Neural progenitor cell (in vitro differentiated cells): Measurements from ENCODE around the gene UNC13B. TPM values are rescaled to one million over a fixed set of nuclear protein-coding genes. Genes with fewer than 3 reads are reported as not detected.
A peak's percentile ranks its signal among the peaks of the same experiment; 100 is the strongest.

Experiments
- DNase-seq: peaks from one replicate; pipeline ENCODE4 v3.0.0-alpha.2; 2016; ENCODE audit warnings: low spot score
- H2AFZ ChIP-seq: fragments of 200-600 bp; sonication (generic); replicated peaks from 2 replicates; pipeline ENCODE4 v1.6.1; 2016; ENCODE audit warnings: antibody characterized with exemption
- H3F3A ChIP-seq: fragments of 200-600 bp; sonication (generic); 2 replicates; pipeline ENCODE4 v1.6.1; 2016; ENCODE audit warnings: antibody characterized with exemption, low read depth
- H3K27ac ChIP-seq: fragments of 200-600 bp; sonication (generic); 2 replicates; pipeline ENCODE4 v1.5.1; 2016; ENCODE audit warnings: mild to moderate bottlenecking
- H3K27me3 ChIP-seq: fragments of 200-600 bp; sonication (generic); 2 replicates; pipeline ENCODE4 v1.6.1; 2016; ENCODE audit warnings: mild to moderate bottlenecking, moderate library complexity
- H3K36me3 ChIP-seq: fragments of 200-600 bp; sonication (generic); 2 replicates; pipeline ENCODE4 v1.5.1; 2016
- H3K4me1 ChIP-seq: fragments of 200-600 bp; sonication (generic); 2 replicates; pipeline ENCODE4 v1.6.1; 2016; ENCODE audit warnings: mixed run types
- H3K4me2 ChIP-seq: fragments of 200-600 bp; sonication (generic); 2 replicates; pipeline ENCODE4 v1.6.1; 2016
- H3K4me3 ChIP-seq: fragments of 200-600 bp; sonication (generic); 2 replicates; pipeline ENCODE4 v1.5.1; 2016
- H3K79me2 ChIP-seq: fragments of 200-600 bp; sonication (generic); 2 replicates; pipeline ENCODE4 v1.6.1; 2016; ENCODE audit warnings: low read depth
- H3K9ac ChIP-seq: fragments of 200-600 bp; sonication (generic); 2 replicates; pipeline ENCODE4 v1.6.1; 2016
- H3K9me3 ChIP-seq: fragments of 200-600 bp; sonication (generic); 2 replicates; pipeline ENCODE4 v1.5.1; 2016; ENCODE audit warnings: low read depth
- H4K20me1 ChIP-seq: fragments of 200-600 bp; sonication (generic); 2 replicates; pipeline ENCODE4 v1.6.1; 2016; ENCODE audit warnings: low read depth
- H3K27ac Mint-ChIP-seq: 3 replicates; pipeline ENCODE4 v1.8.0; 2021; ENCODE audit warnings: mixed read lengths
- H3K27me3 Mint-ChIP-seq: 2 replicates; pipeline ENCODE4 v1.8.0; 2022; ENCODE audit warnings: low read depth, mild to moderate bottlenecking, inconsistent platforms, moderate library complexity, mixed read lengths; ENCODE audit not compliant: insufficient read depth
- H3K36me3 Mint-ChIP-seq: 3 replicates; pipeline ENCODE4 v1.8.0; 2021; ENCODE audit warnings: mixed read lengths
- H3K4me1 Mint-ChIP-seq: 3 replicates; pipeline ENCODE4 v1.8.0; 2021; ENCODE audit warnings: mixed read lengths
- H3K4me3 Mint-ChIP-seq: 3 replicates; pipeline ENCODE4 v1.8.0; 2021; ENCODE audit warnings: mild to moderate bottlenecking, moderate library complexity, mixed read lengths
- H3K9me3 Mint-ChIP-seq: 3 replicates; pipeline ENCODE4 v1.8.0; 2020; ENCODE audit warnings: mixed read lengths
- CTCF ChIP-seq: fragments of 200-600 bp; sonication (generic); IDR thresholded peaks from 2 replicates; pipeline ENCODE4 v1.5.1; 2017; ENCODE audit warnings: antibody characterized with exemption, mild to moderate bottlenecking
- EZH2 ChIP-seq: fragments of 200-600 bp; sonication (generic); IDR thresholded peaks from 2 replicates; pipeline ENCODE4 v1.6.1; 2017; ENCODE audit warnings: antibody characterized with exemption, mild to moderate bottlenecking, moderate library complexity
- EZH2phosphoT487 ChIP-seq: fragments of 200-600 bp; sonication (generic); IDR thresholded peaks from 2 replicates; pipeline ENCODE4 v1.6.1; 2017; ENCODE audit warnings: antibody characterized with exemption
- total RNA-seq: library from RNA; depleted of rRNA; stranded (reverse); fragments of >200 nt; gene quantifications from 2 replicates; pipeline ENCODE4 v1.2.3, GENCODE V29; 2015; ENCODE audit warnings: low replicate concordance

Gene UNC13B
- total RNA-seq, 1 donor from 2014 or later = 40.7 TPM

- H3K4me3 ChIP-seq = no peak overlapping the region
- peak overlapping the region; percentile 68 for H3K27ac Mint-ChIP-seq
- H3K9me3 Mint-ChIP-seq = no peaks in the 10 kb centered on the region
Measured at GRCh38 chr9:35338561-35339274, 176.9 kb downstream of the UNC13B start.

GRCh38 chr9:35340046-35340445 is 178.2 kb downstream of the UNC13B start:
- no peak overlapping the region for H3K4me3 ChIP-seq
- TF ChIP-seq CTCF (no peak), EZH2phosphoT487 (no peak), EZH2 (no peak)

More at GRCh38 chr9:35338561-35339274, 176.9 kb downstream of the UNC13B start:
- H3K27me3 ChIP-seq = no peaks in the 10 kb centered on the region
- TF ChIP-seq EZH2phosphoT487 (no peak), EZH2 (no peak), CTCF (no peak)
- Mint-ChIP-seq H3K4me3 (no peak overlapping the region), H3K4me1 (peaks cover 8% of the 10 kb centered on the region), H3K36me3 (peaks cover 3% of the 10 kb centered on the region), H3K27me3 (peaks cover 4% of the 10 kb centered on the region)
- DNase-seq = no peak
- H3F3A ChIP-seq = no peaks in the 10 kb centered on the region
- no peaks in the 10 kb centered on the region for H3K79me2 ChIP-seq
- no peaks in the 10 kb centered on the region for H3K9me3 ChIP-seq
- no peaks in the 10 kb centered on the region for H3K36me3 ChIP-seq
- H3K27ac ChIP-seq = no peak overlapping the region
- no peaks in the 10 kb centered on the region for H4K20me1 ChIP-seq
- H2AFZ ChIP-seq = no peak overlapping the region
- no peak overlapping the region for H3K4me2 ChIP-seq
- H3K9ac ChIP-seq = no peak overlapping the region
- H3K4me1 ChIP-seq = peaks cover 9% of the 10 kb centered on the region

GRCh38 chr9:35341021-35341420 is 179.2 kb downstream of the UNC13B start:
- Mint-ChIP-seq H3K36me3 (peaks cover 3% of the 10 kb centered on the region), H3K9me3 (no peaks in the 10 kb centered on the region), H3K4me1 (peaks cover 8% of the 10 kb centered on the region), H3K4me3 (no peak overlapping the region), H3K27me3 (peaks cover 4% of the 10 kb centered on the region), H3K27ac (no peak overlapping the region)
- Histone ChIP-seq H3K4me1 (peaks cover 9% of the 10 kb centered on the region), H3K27ac (no peak overlapping the region), H2AFZ (no peak overlapping the region), H3K79me2 (no peaks in the 10 kb centered on the region), H3K4me2 (no peak overlapping the region), H3K9ac (no peak overlapping the region), H4K20me1 (no peaks in the 10 kb centered on the region), H3K27me3 (no peaks in the 10 kb centered on the region), H3F3A (no peaks in the 10 kb centered on the region), H3K9me3 (no peaks in the 10 kb centered on the region), H3K4me3 (no peak overlapping the region), H3K36me3 (no peaks in the 10 kb centered on the region)
- DNase-seq = no peak
- TF ChIP-seq EZH2phosphoT487 (no peak), CTCF (no peak), EZH2 (no peak)

More at GRCh38 chr9:35340046-35340445, 178.2 kb downstream of the UNC13B start:
- no peak overlapping the region for H3K4me2 ChIP-seq
- H3K4me1 ChIP-seq = peaks cover 9% of the 10 kb centered on the region
- no peak for DNase-seq
- no peaks in the 10 kb centered on the region for H4K20me1 ChIP-seq
- Mint-ChIP-seq H3K4me3 (no peak overlapping the region), H3K36me3 (peaks cover 3% of the 10 kb centered on the region), H3K4me1 (peaks cover 8% of the 10 kb centered on the region), H3K27ac (no peak overlapping the region), H3K9me3 (no peaks in the 10 kb centered on the region), H3K27me3 (peaks cover 4% of the 10 kb centered on the region)
- H2AFZ ChIP-seq = no peak overlapping the region
- no peaks in the 10 kb centered on the region for H3K79me2 ChIP-seq
- no peak overlapping the region for H3K9ac ChIP-seq
- H3K27me3 ChIP-seq = no peaks in the 10 kb centered on the region
- H3K9me3 ChIP-seq = no peaks in the 10 kb centered on the region
- no peak overlapping the region for H3K27ac ChIP-seq
- H3F3A ChIP-seq = no peaks in the 10 kb centered on the region
- no peaks in the 10 kb centered on the region for H3K36me3 ChIP-seq
